VCaP (cell line): Measurements from ENCODE around the gene TYRP1.

ENCODE experiments used
- H3K27ac ChIP-seq: fragments of 450-650 bp; 2 replicates; pipeline ENCODE4 v1.5.1; 2017
- TF ChIP-seq, protein P1 (sequence below): fragments of 450-650 bp; conservative IDR thresholded peaks from 2 replicates; pipeline ENCODE4 v1.5.1; 2017; ENCODE audit warnings: mild to moderate bottlenecking, moderate library complexity

Gene TYRP1

DNA sequence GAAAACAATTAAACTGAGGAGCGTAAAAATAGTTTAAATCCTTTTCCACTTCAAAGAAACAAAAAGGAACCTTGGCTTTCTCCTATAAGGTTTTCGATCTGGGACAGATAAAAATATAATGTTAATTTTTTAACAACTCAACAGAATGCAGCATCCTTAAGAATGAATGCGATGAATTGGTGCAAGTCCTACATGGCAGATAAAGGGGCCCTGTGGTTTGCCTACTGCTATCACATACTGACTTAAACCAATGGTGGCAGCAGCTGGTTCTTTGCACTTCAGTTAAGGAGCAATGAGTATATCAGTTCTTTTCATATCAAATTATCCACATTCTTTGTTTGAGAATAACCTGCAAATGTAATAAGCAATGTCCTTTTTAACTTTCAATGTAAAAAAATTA lies 12.4 kb upstream of the TYRP1 start:
- TF ChIP-seq, protein P1, sequence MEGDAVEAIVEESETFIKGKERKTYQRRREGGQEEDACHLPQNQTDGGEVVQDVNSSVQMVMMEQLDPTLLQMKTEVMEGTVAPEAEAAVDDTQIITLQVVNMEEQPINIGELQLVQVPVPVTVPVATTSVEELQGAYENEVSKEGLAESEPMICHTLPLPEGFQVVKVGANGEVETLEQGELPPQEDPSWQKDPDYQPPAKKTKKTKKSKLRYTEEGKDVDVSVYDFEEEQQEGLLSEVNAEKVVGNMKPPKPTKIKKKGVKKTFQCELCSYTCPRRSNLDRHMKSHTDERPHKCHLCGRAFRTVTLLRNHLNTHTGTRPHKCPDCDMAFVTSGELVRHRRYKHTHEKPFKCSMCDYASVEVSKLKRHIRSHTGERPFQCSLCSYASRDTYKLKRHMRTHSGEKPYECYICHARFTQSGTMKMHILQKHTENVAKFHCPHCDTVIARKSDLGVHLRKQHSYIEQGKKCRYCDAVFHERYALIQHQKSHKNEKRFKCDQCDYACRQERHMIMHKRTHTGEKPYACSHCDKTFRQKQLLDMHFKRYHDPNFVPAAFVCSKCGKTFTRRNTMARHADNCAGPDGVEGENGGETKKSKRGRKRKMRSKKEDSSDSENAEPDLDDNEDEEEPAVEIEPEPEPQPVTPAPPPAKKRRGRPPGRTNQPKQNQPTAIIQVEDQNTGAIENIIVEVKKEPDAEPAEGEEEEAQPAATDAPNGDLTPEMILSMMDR = no peak
- H3K27ac ChIP-seq = no peak overlapping the region

DNA sequence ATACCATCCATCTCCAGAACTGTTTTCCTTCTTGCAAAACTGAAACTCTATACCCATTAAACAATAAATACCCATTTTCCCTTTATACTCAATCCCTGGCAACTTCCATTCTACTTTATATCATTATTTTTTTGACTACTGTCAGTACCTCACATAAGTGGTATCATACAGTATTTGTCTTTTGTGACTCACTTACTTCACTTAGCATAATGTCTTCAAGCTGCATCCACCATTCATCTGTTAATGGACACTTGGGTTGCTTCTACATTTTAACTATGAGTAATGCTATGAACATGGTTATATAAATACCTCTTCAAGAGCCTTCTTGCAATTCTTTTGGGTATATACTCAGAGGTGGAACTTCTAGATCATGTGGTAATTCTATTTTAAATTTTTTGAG lies 11.6 kb upstream of the TYRP1 start:
- no peak overlapping the region for H3K27ac ChIP-seq

DNA sequence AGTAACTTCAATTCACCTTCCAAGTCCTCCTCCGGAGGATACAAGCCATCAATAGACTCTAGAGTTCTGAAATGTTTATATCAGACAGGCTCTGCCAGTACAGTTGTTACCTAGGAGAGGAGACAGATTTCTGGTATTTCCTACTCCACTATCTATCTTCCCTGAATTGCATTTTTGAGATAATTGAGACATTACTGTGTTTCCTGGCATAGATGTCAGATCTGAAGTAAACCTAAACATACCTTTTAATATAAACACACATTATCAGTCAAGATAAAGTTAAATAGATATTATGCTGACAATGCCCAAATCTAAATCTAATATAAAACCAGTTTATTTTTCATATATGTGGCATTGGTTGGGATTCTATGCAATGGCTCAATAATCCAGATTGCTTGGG lies 8.2 kb upstream of the TYRP1 start:
- TF ChIP-seq, protein P1 = no peak
- H3K27ac ChIP-seq = no peak overlapping the region

More for the DNA sequence above, 11.6 kb upstream of the TYRP1 start:
- TF ChIP-seq, protein P1 = no peak

DNA sequence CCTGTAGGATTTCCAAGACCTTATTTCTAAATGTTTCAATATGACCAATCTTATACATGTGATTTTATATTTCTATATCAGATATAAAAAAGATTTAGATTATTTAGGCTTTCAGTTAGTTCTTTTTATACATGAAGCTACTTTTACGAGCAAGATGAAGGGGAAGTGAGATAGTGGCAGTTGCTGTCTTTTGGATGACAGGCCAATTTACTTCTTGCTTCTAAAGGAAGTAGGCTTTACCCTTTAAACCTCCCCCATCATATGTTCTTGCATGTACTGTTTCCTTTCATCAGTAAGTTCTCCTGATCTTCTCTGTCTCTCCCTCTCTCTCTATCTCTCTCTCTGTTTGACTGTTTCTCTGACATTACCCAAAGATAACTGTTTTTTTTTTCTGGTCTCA lies 4.0 kb upstream of the TYRP1 start:
- H3K27ac ChIP-seq = no peak overlapping the region
- TF ChIP-seq, protein P1 = no peak

DNA sequence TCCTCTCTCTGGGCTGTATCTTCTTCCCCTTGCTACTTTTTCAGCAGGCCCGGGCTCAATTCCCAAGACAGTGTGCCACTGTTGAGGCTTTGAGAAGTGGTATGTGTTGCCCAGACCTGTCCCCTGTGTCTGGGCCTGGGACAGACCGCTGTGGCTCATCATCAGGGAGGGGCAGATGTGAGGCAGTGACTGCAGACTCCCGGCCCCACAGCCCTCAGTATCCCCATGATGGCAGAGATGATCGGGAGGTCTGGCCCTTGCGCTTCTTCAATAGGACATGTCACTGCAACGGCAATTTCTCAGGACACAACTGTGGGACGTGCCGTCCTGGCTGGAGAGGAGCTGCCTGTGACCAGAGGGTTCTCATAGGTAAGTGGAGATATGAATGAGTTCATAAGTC lies 828 bp downstream of the TYRP1 start:
- no peak overlapping the region for H3K27ac ChIP-seq
- TF ChIP-seq, protein P1 = no peak

DNA sequence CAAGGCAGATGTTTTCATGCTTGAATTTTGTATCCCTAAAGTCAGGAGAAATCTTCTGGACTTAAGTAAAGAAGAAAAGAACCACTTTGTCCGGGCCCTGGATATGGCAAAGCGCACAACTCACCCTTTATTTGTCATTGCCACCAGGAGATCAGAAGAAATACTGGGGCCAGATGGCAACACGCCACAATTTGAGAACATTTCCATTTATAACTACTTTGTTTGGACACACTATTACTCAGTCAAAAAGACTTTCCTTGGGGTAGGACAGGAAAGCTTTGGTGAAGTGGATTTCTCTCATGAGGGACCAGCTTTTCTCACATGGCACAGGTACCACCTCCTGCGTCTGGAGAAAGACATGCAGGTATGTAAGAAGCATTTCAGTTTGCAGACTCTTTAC lies 2.3 kb downstream of the TYRP1 start:
- no peak overlapping the region for H3K27ac ChIP-seq
- TF ChIP-seq, protein P1 = no peak

DNA sequence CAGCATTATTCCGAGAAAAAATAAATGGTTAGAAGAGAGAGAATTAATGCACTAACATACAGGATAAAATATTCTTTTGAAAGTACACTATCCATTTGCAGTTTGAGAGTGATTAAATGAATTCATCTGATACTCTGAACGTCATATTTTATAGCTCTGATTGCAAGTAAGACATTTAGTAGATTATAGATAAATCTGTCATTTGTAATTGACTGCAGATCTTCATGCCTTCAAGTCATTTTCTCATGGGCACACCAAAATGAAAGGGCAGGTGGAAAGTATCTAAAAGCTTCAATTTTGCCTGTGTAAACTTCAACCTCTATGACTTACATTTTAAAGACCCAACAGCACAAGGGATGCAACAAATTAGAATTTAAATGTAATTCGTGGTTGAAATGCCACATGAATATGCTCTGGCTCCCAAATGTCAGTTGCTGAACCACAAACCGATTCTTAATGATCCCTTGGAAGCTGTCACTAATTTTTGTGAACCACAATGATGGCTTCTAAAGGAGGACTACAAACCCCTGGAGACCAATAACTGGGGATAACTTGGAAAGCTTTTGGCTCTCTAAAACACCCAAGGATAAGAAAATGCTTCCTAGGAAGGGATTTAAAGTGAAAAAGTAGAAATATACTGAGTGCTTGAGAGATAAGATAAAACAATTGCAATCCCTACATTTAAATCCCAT lies 3.9 kb downstream of the TYRP1 start:
- TF ChIP-seq, protein P1 = no peak

More for the DNA sequence above, 3.9 kb downstream of the TYRP1 start:
- H3K27ac ChIP-seq = no peak overlapping the region
